HepG2 (cell line): ENCODE data around the gene AGT. TPM values are rescaled to one million over a fixed set of nuclear protein-coding genes. Genes with fewer than 3 reads are reported as not detected.

ENCODE experiments used
- ASH2L ChIP-seq: fragments of 300-600, 200-600 bp; sonication (generic); IDR thresholded peaks from 2 replicates; pipeline ENCODE4 v1.7.0; 2017; ENCODE audit warnings: low read depth, mild to moderate bottlenecking, moderate library complexity, mixed read lengths, low read length; ENCODE audit not compliant: insufficient read length
- ATF5 ChIP-seq: sonication (generic); formaldehyde crosslinking; IDR thresholded peaks from 2 replicates; pipeline ENCODE4 v1.4.0; 2020; ENCODE audit warnings: mild to moderate bottlenecking, low read depth, missing genetic modification reagents
- ETV5 ChIP-seq: IDR thresholded peaks from 2 replicates; pipeline ENCODE4 v1.6.1; 2018; ENCODE audit warnings: missing biosample characterization, missing genetic modification reagents, inconsistent platforms, borderline replicate concordance
- ETV6 ChIP-seq: sonication (generic); formaldehyde crosslinking; conservative IDR thresholded peaks from 2 replicates; pipeline ENCODE4 v1.4.0; 2020; ENCODE audit warnings: missing genetic modification reagents
- GZF1 ChIP-seq: sonication (generic); formaldehyde crosslinking; IDR thresholded peaks from 2 replicates; pipeline ENCODE4 v1.5.1; 2020; ENCODE audit warnings: mild to moderate bottlenecking, missing genetic modification reagents
- HDAC1 ChIP-seq: sonication (generic); formaldehyde crosslinking; IDR thresholded peaks from 2 replicates; pipeline ENCODE4 v1.5.1; 2020; ENCODE audit warnings: mild to moderate bottlenecking, missing genetic modification reagents
- HNRNPK ChIP-seq: fragments of 200-400 bp; formaldehyde crosslinking; IDR thresholded peaks from 2 replicates; pipeline ENCODE4 v1.6.1; 2018; ENCODE audit warnings: low read length, low read depth, moderate library complexity, mild to moderate bottlenecking; ENCODE audit not compliant: poor library complexity, severe bottlenecking
- JARID2 ChIP-seq: sonication (generic); formaldehyde crosslinking; IDR thresholded peaks from 2 replicates; pipeline ENCODE4 v1.8.1; 2023; ENCODE audit warnings: missing genetic modification reagents, inconsistent platforms; ENCODE audit not compliant: insufficient replicate concordance
- MXI1 ChIP-seq: IDR thresholded peaks from 3 replicates; pipeline ENCODE4 v1.6.1; 2012; ENCODE audit warnings: low read depth, low read length, inconsistent platforms, borderline replicate concordance
- NFE2L2 ChIP-seq: fragments of 150-350 bp; IDR thresholded peaks from 2 replicates; pipeline ENCODE4 v1.6.1; 2014; ENCODE audit warnings: low read length
- NR2F1 ChIP-seq, 2 experiments: fragments of 450-650 bp in 1 of 2; formaldehyde crosslinking in 1 of 2; IDR thresholded peaks; 2 replicates each; pipeline versions ENCODE4 v1.5.0 to v1.6.1; 2016 to 2020; ENCODE audit warnings: mild to moderate bottlenecking in 1 of 2, missing compliant biosample characterization in 1 of 2, missing genetic modification reagents in 1 of 2, moderate library complexity in 1 of 2
- PAWR ChIP-seq: sonication (generic); formaldehyde crosslinking; IDR thresholded peaks from 2 replicates; pipeline ENCODE4 v1.4.0; 2020; ENCODE audit warnings: missing genetic modification reagents, mild to moderate bottlenecking, borderline replicate concordance
- RFXANK ChIP-seq: IDR thresholded peaks from 2 replicates; pipeline ENCODE4 v1.6.1; 2016
- RORA ChIP-seq: sonication (generic); formaldehyde crosslinking; IDR thresholded peaks from 2 replicates; pipeline ENCODE4 v1.5.0; 2020; ENCODE audit warnings: mild to moderate bottlenecking, missing genetic modification reagents, moderate library complexity
- SETDB1 ChIP-seq: sonication (generic); formaldehyde crosslinking; IDR thresholded peaks from 2 replicates; pipeline ENCODE4 v1.5.1; 2020; ENCODE audit warnings: missing genetic modification reagents, mild to moderate bottlenecking, borderline replicate concordance
- ZMYM3 ChIP-seq: sonication (generic); formaldehyde crosslinking; IDR thresholded peaks from 2 replicates; pipeline ENCODE4 v1.5.1; 2020; ENCODE audit warnings: mild to moderate bottlenecking, missing genetic modification reagents
- ZNF264 ChIP-seq: sonication (generic); formaldehyde crosslinking; IDR thresholded peaks from 2 replicates; pipeline ENCODE4 v1.4.0; 2020; ENCODE audit warnings: missing genetic modification reagents
- ZNF570 ChIP-seq: sonication (generic); formaldehyde crosslinking; IDR thresholded peaks from 2 replicates; pipeline ENCODE4 v1.4.0; 2020; ENCODE audit warnings: mild to moderate bottlenecking, missing genetic modification reagents, borderline replicate concordance
- ZNF580 ChIP-seq: IDR thresholded peaks from 2 replicates; pipeline ENCODE4 v1.6.1; 2016; ENCODE audit warnings: low read depth, borderline replicate concordance
- ZNF614 ChIP-seq: IDR thresholded peaks from 2 replicates; pipeline ENCODE4 v1.6.1; 2018; ENCODE audit warnings: missing biosample characterization, missing genetic modification reagents, inconsistent platforms, borderline replicate concordance
- ZNF674 ChIP-seq: sonication (generic); formaldehyde crosslinking; IDR thresholded peaks from 2 replicates; pipeline ENCODE4 v1.5.0; 2020; ENCODE audit warnings: low read depth, mild to moderate bottlenecking, missing genetic modification reagents
- ZNF746 ChIP-seq: sonication (generic); formaldehyde crosslinking; IDR thresholded peaks from 2 replicates; pipeline ENCODE4 v1.8.0; 2022; ENCODE audit warnings: mild to moderate bottlenecking, missing genetic modification reagents
- ZNF839 ChIP-seq: sonication (generic); formaldehyde crosslinking; IDR thresholded peaks from 2 replicates; pipeline ENCODE4 v1.4.0; 2020; ENCODE audit warnings: missing genetic modification reagents, mild to moderate bottlenecking, borderline replicate concordance
- polyA plus RNA-seq, 8 experiments: library from polyadenylated mRNA; depleted of rRNA in 3 of 8; stranded (reverse) in 7 of 8; unstranded in 1 of 8; fragments of >200 nt; fragmentation: Illumina TruSeq in 4 of 8; extraction: Trizol in 4 of 8; gene quantifications; 2 replicates each; pipeline versions ENCODE4 v1.2.1 to v1.2.3, GENCODE V29; 2011 to 2016; ENCODE audit warnings: low read depth in 4 of 8, missing spikeins in 1 of 8, mixed read lengths in 1 of 8; ENCODE audit not compliant: insufficient read depth in 1 of 8
- total RNA-seq, 5 experiments: library from RNA; depleted of rRNA; stranded (reverse); fragments of >200 nt; fragmentation: Illumina TruSeq; extraction: Trizol; gene quantifications; 2 replicates each; pipeline ENCODE4 v1.2.3, GENCODE V29; 2016; ENCODE audit warnings: low read depth in 1 of 5
- TF ChIP-seq, protein P1 (sequence below): IDR thresholded peaks from 2 replicates; pipeline ENCODE4 v1.6.1; 2016; ENCODE audit warnings: missing genetic modification reagents, missing compliant biosample characterization
- TF ChIP-seq, protein P2 (sequence below): IDR thresholded peaks from 2 replicates; pipeline ENCODE4 v1.6.1; 2016; ENCODE audit warnings: mild to moderate bottlenecking, missing biosample characterization, missing genetic modification reagents
- TF ChIP-seq, protein P3 (sequence below): sonication (generic); formaldehyde crosslinking; IDR thresholded peaks from 2 replicates; pipeline ENCODE4 v1.4.0; 2020; ENCODE audit warnings: missing genetic modification reagents
- TF ChIP-seq, protein P4 (sequence below): sonication (generic); formaldehyde crosslinking; IDR thresholded peaks from 2 replicates; pipeline ENCODE4 v1.4.0; 2020; ENCODE audit warnings: mild to moderate bottlenecking, missing genetic modification reagents

Gene AGT
- total and polyA plus RNA-seq, 2 of the 13 experiments (the other 11 are each of a cell fraction or from before 2014, with no cell fraction given) = 892 to 2,071 TPM

DNA sequence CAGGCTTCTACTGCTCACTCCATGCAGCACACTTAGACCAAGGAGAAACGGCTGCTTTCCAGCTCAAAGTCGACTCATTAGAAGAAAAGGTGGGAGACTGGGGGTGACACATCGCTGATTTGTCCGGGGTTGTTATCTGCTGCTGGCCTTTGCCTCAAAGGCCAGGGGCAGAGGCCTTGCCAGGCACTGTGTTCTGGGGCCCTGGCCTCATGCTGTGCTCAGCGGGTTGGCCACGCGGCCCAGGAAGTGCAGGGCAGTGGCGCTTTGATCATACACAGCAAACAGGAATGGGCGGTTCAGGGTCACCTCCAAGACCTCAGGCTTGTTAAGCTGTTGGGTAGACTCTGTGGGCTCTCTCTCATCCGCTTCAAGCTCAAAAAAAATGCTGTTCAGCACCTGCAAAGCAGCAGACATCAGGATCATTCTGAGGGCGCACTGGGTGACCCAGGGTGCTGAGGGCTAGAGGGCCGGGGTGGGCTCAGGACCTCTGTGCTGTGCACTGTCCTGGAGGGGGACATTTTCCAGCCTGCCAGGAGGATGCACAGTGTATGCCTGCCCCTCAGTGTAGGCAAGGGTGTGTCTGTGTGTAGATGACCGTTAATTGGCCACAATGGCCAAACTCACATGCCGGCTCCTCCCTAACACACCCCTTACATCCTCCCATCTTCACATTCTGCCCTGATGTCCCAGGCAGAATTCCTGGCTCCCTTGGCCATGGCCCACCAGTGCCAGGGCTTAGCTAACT is 10.8 kb downstream of the AGT start (continued):
- TF ChIP-seq ZNF674 (CRISPR knock-in tag) = no peak
- no peak for TF ChIP-seq HNRNPK
- no peak for TF ChIP-seq RORA
- no peak for TF ChIP-seq SETDB1
- TF ChIP-seq ZNF746 (CRISPR knock-in tag) = peak; percentile 87; the same call in 1 of the 2 replicates
- TF ChIP-seq, protein P1, sequence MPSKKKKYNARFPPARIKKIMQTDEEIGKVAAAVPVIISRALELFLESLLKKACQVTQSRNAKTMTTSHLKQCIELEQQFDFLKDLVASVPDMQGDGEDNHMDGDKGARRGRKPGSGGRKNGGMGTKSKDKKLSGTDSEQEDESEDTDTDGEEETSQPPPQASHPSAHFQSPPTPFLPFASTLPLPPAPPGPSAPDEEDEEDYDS (CRISPR knock-in tag) = peak; percentile 65
- TF ChIP-seq NR2F1 (CRISPR knock-in tag; IDR thresholded peaks at IDR 0.05) = peak; percentile 96 to 98
- TF ChIP-seq, protein P2, sequence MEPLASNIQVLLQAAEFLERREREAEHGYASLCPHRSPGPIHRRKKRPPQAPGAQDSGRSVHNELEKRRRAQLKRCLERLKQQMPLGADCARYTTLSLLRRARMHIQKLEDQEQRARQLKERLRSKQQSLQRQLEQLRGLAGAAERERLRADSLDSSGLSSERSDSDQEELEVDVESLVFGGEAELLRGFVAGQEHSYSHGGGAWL (CRISPR knock-in tag) = peak; percentile 90
- TF ChIP-seq JARID2 (CRISPR knock-in tag) = no peak
- TF ChIP-seq ZNF839 (CRISPR knock-in tag) = no peak
- TF ChIP-seq GZF1 (CRISPR knock-in tag) = 0 out of 2 replicates have a peak, but pooled peaks have one; percentile 32
- TF ChIP-seq ZNF580 = peak; percentile 94
- TF ChIP-seq ZMYM3 (CRISPR knock-in tag) = peak; percentile 81
- peak; percentile 98 for TF ChIP-seq HDAC1 (CRISPR knock-in tag)
- TF ChIP-seq MXI1 = peak; percentile 91; the same call in 1 of the 3 replicates
- TF ChIP-seq NFE2L2 = no peak
- TF ChIP-seq, protein P3, sequence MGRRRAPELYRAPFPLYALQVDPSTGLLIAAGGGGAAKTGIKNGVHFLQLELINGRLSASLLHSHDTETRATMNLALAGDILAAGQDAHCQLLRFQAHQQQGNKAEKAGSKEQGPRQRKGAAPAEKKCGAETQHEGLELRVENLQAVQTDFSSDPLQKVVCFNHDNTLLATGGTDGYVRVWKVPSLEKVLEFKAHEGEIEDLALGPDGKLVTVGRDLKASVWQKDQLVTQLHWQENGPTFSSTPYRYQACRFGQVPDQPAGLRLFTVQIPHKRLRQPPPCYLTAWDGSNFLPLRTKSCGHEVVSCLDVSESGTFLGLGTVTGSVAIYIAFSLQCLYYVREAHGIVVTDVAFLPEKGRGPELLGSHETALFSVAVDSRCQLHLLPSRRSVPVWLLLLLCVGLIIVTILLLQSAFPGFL (CRISPR knock-in tag) = no peak
- peak; percentile 38; the same call in 1 of the 2 replicates for TF ChIP-seq ATF5 (CRISPR knock-in tag)
- no peak for TF ChIP-seq ZNF570 (CRISPR knock-in tag)
- peak; percentile 72 for TF ChIP-seq ASH2L
- peak; percentile 85; the same call in 1 of the 2 replicates for TF ChIP-seq ETV6 (CRISPR knock-in tag)
- TF ChIP-seq RFXANK = no peak; the same call in 1 of the 2 replicates
- peak; percentile 99 for TF ChIP-seq ETV5 (CRISPR knock-in tag)
- TF ChIP-seq, protein P4, sequence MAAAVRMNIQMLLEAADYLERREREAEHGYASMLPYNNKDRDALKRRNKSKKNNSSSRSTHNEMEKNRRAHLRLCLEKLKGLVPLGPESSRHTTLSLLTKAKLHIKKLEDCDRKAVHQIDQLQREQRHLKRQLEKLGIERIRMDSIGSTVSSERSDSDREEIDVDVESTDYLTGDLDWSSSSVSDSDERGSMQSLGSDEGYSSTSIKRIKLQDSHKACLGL (CRISPR knock-in tag) = peak; percentile 56; the same call in 1 of the 2 replicates
- TF ChIP-seq ZNF264 (CRISPR knock-in tag) = peak; percentile 90
- TF ChIP-seq ZNF614 (CRISPR knock-in tag) = peak; percentile 88; the same call in 1 of the 2 replicates
- peak; percentile 90; the same call in 1 of the 2 replicates for TF ChIP-seq PAWR (CRISPR knock-in tag)
